Measurements from ENCODE around the gene ZFP3. TPM values are rescaled to one million over a fixed set of nuclear protein-coding genes. Genes with fewer than 3 reads are reported as not detected.
A peak's percentile ranks its signal among the peaks of the same experiment; 100 is the strongest.

Gene ZFP3
- total and polyA plus RNA-seq, 2 of the 4 experiments (the other 2 are of a cell fraction), result 0.54 to 0.75 TPM

GRCh38 chr17:5049314-5049841, 28.9 kb upstream of the ZFP3 start:
- Histone ChIP-seq H3K9ac (ENCODE audit: low read depth, low read length) (no peak overlapping the region), H3K36me3 (ENCODE audit: control insufficient read depth, insufficient read depth, low read length) (no peaks in the 10 kb centered on the region), H3K9me3 (ENCODE audit: control insufficient read depth, insufficient read depth, low read length) (no peaks in the 10 kb centered on the region), H3K56ac (ENCODE audit: extremely low read depth, insufficient read depth, low read length) (no peak overlapping the region), H3K4ac (ENCODE audit: low read depth, low read length) (no peak overlapping the region), H3K79me1 (ENCODE audit: low read depth in 1 of 2, low read length in 2 of 2) (no peaks in the 10 kb centered on the region), H3K27ac (ENCODE audit: insufficient read depth, low read length) (no peak overlapping the region), H2BK5ac (ENCODE audit: low read depth, low read length, poor library complexity, severe bottlenecking) (no peak overlapping the region), H3K4me2 (ENCODE audit: low read depth, low read length) (no peak overlapping the region), H3K4me1 (ENCODE audit: control insufficient read depth, insufficient read depth, low read length) (no peaks in the 10 kb centered on the region), H2AK5ac (ENCODE audit: low read depth, low read length) (no peak overlapping the region), H2BK120ac (ENCODE audit: low read depth, low read length) (no peak overlapping the region), H3K9me1 (ENCODE audit: insufficient read depth, low read length) (no peaks in the 10 kb centered on the region), H3K23ac (ENCODE audit: low read depth, low read length) (no peak overlapping the region), H2BK20ac (ENCODE audit: low read depth, low read length) (no peak overlapping the region), H3K4me3 (ENCODE audit: insufficient read depth, low read depth, low read length) (no peak overlapping the region), H2AFZ (replicated peaks; ENCODE audit: low read length, poor library complexity) (peak overlapping the region; percentile 37), H3K18ac (ENCODE audit: low read depth, low read length) (no peak overlapping the region), H4K8ac (ENCODE audit: low read depth in 2 of 2, low read length in 2 of 2) (no peak overlapping the region), H4K5ac (ENCODE audit: low read depth, low read length) (no peak overlapping the region), H2BK15ac (ENCODE audit: low read depth, low read length) (no peak overlapping the region), H3K14ac (replicated peaks; ENCODE audit: low read depth, low read length) (no peak overlapping the region), H2AK9ac (replicated peaks; ENCODE audit: low read depth, low read length, poor library complexity) (no peak overlapping the region), H3K27me3 (ENCODE audit: control insufficient read depth, insufficient read depth, low read length) (peaks cover 2% of the 10 kb centered on the region), H4K20me1 (ENCODE audit: insufficient read depth, low read length) (no peaks in the 10 kb centered on the region), H4K91ac (ENCODE audit: insufficient read depth, low read depth, low read length) (no peak overlapping the region)
- 56% methylated on average over 3 of the region's 5 CpGs; no CpG with 5 or more reads in 1 of the 2 experiments for WGBS, 2 experiments (ENCODE audit: extremely low coverage in 2 of 2, insufficient read length in 1 of 2)
- in situ Hi-C loops (cut with MboI; ENCODE audit: low sequenced_read_pairs), result no loop called here
- DNase-seq, result no peak
- no peak for ATAC-seq (ENCODE audit: low read depth)
- intact Hi-C loops (cut with micrococcal nuclease), result no loop called here
- no TSS peak for BruUV-seq (replicated peaks)
- TF ChIP-seq USF2 (IDR thresholded peaks at IDR 0.05; ENCODE audit: low read depth, low read length), result no peak
- no peak for TF ChIP-seq RFX5 (IDR thresholded peaks at IDR 0.05; ENCODE audit: low read depth, low read length)
- TF ChIP-seq POLR2A (IDR thresholded peaks at IDR 0.05; ENCODE audit: low read depth, low read length), result no peak
- no peak for TF ChIP-seq ELK1 (IDR thresholded peaks at IDR 0.05; ENCODE audit: borderline replicate concordance, low read depth, low read length)
- TF ChIP-seq RCOR1 (IDR thresholded peaks at IDR 0.05; ENCODE audit: insufficient replicate concordance, low read length), result no peak
- no peak for TF ChIP-seq CTCF (conservative IDR thresholded peaks at IDR 0.05; ENCODE audit: low read depth, low read length)
- TF ChIP-seq CHD1 (IDR thresholded peaks at IDR 0.05; ENCODE audit: low read depth, low read length), result no peak
- POLR2A ChIA-PET (ENCODE audit: unreplicated experiment), result interaction anchor here (0.6 kb wide), 1 partner anchor 269 kb away, joined by 6 read pairs; no protein-coding TSS in a partner anchor
- dilution Hi-C loops (cut with HindIII; ENCODE audit: low sequenced_read_pairs, unreplicated experiment), result no loop called here
- CTCF ChIA-PET, result no interaction called here
